GM18858 (cell line): ENCODE results near the gene IFNA13.

Experiments
- ATAC-seq: cut with Tn5 transposase; IDR thresholded peaks from one replicate; pipeline ENCODE4 v1.9.1; 2021; ENCODE audit not compliant: unreplicated experiment

Gene IFNA13

DNA sequence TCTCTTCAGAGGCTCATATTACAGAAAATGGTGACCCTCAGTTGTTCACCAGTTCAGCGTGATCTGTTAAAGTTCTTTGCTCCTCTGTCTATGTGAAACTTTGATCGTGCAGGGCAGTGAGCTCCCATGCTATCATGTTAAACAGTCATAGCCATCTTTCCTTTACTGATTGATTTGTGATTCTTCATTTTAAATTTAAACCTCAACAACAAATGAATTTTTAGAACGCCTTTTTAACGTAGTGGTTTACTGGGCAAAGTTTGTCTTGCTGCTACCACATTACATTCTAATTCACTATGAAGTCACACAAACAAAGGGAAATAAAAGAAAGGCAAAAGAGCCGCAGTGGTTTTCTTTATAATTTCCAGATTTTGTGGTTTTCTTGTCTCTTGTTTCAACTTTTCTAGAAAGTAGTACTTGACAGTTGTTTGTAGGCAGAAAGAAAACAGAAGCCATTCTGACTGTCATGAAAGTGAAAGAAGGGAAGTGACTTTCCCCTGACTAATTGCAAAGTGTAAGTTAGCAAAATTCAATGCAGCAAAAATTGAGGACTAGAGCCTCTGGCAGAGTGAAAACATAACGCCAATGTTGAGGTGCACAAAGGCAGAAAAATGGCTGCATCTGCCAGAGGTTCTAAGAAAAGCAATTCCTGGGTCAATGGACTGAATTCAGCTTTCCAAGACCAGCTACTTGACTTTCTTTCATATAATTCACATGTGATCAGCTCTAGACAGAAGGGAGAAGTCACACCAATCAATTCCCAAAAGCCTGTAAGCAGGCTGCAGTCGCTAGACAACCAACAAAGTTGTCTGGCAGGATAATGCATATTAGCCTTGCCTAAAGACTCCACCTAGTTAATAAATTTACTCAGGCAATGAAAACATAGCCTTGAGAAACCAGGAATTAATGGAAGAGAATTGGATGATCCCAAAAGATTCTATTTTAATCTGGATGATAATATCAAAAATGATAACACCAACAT lies 10.1 kb downstream of the IFNA13 start:
- ATAC-seq, result peak; percentile 92

DNA sequence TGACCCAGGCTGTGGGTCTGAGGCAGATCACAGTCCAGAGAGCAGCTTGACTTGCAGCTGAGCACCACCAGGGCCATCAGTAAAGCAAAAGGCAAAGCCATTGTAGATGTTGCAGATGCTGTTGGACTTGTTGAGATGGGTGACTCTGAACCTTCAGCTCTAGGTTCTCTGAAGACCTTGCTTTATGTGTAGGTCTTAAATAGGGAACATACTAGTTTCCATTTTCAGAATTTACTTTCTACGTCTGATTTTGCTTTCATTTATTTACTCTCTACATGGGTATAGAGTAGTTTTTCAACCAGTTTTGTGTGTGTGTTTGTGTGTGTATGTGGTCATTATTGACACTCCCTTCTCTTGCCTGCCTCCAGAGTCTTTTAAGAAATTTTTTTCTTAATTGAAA lies 17.1 kb downstream of the IFNA13 start, which contains the start of gene IFNA6:
TSS of gene IFNA6 (minus strand) at position 101 of the 400 bp plus-strand sequence. CDS start at position 101, 0 bp downstream.
- ATAC-seq, result no peak

DNA sequence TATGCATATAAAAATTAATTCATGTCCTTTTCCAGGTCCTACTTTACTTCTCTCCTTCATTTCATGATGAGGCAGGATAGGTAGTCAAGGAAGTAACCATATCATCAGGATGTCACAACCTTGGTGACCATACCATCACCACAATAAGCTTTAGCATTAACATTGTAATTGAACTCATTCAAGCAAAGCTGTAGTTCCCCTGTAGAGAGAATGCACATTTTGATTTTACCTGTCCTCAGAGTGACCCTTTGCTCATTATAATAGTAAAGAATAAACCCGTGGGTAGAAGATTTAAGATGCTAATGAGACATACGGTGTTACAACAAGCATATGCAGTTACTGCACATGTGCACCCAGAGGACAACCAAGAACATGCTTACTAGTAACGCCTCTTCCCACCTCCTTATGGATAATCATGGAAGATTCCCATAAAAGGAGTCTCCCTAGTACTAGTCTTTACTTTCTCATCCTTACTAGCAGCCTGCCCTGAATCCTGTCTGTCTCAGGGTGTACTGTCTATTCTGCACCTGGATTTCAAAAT lies 19.4 kb downstream of the IFNA13 start:
- no peak for ATAC-seq

DNA sequence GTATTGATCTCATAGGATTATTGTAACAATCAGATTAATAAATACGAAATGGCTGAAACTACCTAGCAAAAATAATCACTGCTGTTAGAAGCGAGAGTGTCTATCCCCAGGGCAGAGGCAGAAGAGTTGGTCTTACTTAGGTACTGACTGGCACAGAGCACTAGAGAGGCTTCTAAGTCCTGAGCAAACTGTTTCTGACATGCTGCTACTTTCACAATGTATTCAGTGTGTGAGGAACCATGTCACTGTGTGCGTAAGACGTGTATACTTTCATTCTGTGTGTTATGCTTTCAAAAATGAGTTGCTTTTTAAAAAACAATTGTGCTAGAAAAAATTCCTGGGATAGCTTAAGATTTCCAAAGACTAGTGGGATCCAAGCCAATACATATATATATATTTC lies 27.1 kb downstream of the IFNA13 start:
- no peak for ATAC-seq

DNA sequence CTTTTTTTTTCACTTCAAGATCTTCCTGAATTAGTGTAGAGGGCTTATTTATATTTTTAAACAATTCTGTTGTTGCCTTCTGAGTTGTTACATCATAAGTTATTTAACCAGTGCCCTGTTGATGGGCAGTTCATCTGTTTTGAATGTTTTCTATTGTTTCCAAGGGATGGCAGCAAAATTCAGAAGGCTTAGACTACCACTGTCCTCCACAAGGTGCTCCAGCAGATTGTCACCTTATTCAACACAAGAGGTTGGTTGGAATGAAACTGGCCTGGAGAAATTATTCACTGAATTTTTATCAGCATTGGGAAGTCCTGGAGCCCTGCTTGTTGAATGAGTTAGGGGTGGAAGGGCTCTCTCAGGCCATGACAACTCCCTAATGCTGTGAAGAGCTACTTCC lies 31.4 kb downstream of the IFNA13 start:
- ATAC-seq, result no peak

DNA sequence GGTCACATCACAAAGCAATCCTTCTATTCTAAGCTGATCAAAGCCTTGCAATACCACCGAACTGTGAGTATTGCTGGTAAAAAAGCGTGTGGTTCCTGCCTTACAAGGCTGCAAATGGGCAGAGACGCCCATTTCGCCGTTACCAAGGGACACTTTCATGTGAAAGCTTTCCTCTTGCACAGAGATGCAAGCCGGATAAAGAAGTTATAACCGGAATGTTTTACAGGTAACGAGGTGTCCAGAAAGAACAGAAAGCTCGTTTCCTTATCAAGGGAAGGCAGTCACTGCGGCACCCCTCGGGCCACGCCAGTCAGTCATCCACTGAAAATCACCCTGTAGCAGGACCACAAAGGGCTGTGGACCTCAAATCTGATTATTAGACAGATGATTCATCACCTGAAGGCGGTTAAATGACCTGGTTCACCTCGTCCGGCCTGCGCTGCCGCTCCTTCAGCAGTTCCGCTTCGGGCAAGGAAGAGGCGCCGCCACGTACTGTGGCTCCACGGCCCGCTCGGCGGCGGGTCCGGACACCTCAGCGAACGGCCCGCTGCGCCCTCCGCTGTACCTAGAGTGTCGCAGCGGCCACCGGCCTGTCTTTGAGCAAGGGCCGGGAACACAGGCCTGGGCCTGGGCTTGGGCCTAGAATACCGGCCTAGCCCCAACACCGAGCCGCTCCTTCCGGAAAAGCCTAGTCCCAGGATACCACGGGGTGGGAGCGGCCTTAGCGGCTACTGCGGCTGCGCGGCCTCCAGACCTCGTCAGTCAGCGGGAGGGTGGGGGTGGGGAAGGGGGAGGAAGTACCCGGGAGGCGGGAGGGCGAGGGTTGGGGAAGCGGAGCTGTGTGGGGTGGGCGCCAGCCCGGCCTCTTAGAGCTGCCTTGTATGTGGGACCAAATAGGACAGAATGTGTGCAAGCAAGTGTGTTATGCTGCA lies 32.9 kb downstream of the IFNA13 start, which contains the start of gene KLHL9:
TSS of gene KLHL9 (minus strand) at position 704 of the 932 bp plus-strand sequence. CDS start at position 159, 545 bp downstream.
- ATAC-seq, result peak; percentile 80

DNA sequence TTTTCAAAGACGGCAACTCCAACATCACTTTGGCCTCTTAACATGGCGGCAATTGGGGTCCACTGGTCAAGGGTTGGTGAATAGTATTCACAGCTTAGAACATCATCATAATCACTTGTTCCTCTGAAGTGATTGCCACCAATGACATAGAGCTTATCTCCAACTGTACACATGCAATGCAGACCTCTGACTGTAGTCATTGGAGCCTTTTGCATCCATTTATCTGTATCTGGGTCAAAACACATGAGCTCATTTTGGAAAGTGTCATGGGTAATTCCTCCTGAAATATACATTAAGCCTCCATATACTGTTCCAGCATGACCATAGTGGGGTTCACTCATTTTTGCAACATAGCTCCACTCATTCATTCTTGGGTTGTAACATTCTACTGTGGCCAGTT lies 34.6 kb downstream of the IFNA13 start:
- ATAC-seq, result no peak

DNA sequence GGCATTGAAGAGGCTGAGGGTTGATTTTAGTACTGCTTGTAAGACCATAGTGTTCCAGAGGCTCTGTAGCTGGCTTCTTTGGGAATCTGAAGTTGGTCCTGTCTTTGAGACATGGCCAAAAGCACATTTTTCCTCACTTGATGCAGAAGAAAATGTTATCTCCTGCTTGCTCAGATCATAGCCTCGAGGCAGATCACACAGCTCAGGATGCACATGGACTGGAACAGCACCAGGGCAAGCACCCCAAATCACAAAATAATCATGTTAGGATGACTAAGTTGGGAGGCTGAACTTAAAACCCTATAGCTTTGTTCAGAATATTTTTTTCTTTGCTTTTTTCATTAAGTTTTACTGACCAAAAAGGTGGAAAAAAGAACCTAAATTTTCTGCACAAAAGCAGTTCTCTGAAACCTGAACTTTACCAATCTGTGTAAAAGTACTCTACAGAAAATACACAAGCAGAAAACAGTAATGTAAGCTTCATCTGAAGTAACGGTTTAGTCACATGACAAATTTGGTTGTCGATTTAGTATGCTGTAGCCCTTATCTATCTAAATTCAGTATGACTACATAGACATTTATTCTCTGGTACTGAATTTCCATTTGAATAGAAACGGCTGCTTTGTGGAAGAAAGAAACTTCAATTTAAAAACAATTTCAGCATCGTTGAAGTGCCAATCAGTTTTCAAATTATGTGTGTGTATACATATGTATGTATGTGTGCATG lies 36.0 kb downstream of the IFNA13 start:
- ATAC-seq, result no peak

DNA sequence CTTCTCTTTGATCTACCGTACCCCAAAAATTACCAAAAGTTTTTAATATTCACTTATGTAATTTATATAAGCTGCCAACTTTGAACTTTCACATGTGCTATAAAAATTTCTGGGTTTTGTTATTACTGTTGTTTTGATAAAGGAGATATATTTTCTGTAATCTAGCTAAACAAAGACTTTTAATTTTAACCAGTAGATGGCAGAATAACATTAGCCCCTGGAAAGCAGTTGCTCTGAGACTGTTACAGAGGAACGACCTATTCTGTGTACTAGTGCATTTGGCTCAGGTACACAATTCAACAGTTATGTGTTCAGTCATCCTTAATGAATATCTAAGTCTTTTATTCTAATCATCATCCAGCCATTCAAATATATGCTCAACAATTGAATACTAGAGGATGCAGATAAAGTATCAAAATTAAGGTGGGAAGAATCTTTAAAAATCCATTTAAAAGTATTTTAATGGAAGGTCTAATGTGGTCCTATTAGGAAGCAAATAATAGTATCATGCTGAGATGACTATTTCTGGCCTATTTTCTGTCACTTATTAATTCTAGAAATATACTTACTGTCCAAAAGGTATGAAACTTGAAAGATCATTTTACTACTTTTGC lies 41.2 kb downstream of the IFNA13 start:
- ATAC-seq, result peak; percentile 79

DNA sequence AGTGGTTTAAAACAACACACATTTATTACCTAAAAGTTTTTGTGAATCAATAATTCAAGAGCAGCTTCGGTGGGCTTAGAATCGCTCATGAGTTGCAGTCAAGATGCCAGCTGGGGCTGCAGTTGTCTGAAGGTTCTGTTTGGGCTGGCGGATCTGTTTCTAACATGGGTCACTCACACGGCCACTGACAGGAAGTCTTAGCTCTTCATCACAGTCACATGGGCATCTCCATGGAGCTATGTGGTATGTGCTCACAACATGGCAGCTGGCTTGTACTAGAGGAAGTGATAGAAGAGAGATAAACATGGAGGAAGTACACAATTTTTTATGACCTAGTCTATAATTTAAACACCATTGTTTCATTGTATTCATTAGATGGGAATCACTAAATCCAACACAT lies 43.8 kb downstream of the IFNA13 start:
- no peak for ATAC-seq

DNA sequence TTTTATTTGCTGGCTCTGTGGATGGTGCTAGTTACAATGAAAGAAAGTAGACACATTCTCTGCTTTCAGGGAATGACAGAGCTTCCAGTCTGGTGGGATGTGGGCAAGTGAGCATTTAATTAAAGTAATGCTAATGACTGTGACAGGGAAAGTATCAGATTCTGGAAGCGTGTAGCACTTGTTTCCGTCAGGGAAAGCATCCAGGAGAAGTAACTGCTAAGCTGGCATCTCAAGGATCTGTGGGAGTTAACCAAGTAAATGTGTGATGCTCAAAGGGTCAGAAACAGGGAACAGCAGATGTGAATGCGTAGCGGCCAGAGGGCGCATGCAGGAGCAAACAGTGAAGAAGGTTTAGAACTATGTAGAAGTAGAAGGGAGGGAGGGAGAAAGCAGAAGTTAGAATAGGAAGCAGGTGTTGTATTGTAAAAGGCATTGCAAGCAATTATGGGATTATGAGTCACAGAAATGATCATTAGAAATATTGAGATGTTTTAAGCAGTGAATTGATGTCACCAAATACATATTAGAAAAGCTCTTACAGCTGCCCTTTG lies 44.9 kb downstream of the IFNA13 start:
- ATAC-seq, result no peak

DNA sequence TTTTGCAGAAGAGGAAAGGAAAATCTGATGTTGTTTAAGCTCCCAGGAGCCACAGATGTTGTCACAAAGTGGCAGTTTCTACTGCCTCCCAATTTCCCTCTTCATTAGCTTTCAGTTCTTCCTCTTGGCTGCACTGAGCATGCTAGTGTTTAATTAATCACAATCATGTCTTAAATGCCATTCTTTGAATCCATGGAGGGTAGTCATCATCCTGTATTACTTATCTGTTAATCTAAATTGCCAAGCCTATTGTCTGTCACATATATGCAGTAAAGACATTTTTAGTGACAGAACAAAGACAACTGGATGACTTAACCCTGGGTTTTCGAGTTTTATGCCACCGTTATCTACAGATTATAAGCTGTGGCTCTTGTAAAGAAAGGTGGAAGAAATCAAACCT lies 47.4 kb downstream of the IFNA13 start:
- ATAC-seq, result no peak

DNA sequence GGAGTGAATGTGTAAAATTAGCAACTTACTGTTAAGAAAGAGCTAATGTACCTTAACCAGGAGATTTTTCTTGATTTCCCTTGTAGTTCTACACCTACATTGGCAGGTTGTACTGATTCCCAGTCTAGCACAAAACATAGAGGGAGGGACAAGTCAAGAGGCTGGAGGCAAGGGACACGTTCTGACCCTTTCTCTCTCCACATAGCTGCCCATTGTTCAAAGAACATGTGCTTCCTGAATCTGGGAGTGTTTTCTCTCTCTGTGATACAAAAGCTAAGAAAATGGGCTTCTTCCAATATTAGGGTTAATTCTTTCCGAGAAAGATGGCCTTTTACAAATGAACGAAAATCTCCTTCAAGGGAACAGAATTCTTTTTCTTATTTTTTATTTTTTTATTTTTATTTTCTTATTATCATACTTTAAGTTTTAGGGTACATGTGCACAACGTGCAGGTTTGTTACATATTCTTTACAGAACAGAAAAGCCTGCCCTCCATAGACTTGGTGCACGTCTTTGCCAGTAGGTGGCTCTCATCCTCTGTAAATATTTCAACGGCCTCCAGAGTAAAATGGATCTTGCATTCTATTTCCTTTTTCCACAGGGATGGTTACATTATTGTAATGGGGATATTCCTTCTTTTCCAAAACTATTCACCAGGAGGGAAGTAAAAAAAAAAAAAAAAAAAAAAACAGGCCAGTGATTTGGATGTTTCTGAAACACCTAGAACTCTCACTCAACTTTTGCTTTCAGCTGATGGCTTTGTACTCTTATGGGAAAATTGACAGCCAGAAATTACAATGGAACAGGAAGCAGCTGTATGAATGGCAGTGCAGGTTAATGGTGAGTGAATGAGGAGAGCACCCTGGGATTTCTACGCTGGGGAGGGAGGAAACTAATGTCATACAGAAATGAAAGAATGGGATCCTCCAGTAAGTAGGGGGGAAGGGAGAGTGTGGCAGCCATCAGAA lies 49.6 kb downstream of the IFNA13 start:
- peak; percentile 77 for ATAC-seq
